Measurements from ENCODE around the gene DNAJC6.

The DNAJC6 gene

GRCh38 chr1:65308781-65309303 lies 501 bp upstream of the DNAJC6 start:
- H3F3A ChIP-seq (ENCODE audit: low read depth) = no peaks in the 10 kb centered on the region
- H3K9me2 ChIP-seq (replicated peaks; ENCODE audit: low read depth, low read length) = no peaks in the 10 kb centered on the region
- no peak overlapping the region for H3K4me3 ChIP-seq (ENCODE audit: low read length, poor library complexity, severe bottlenecking)
- H4K20me1 ChIP-seq (ENCODE audit: insufficient read depth, low read length, poor library complexity, severe bottlenecking) = no peaks in the 10 kb centered on the region
- no peaks in the 10 kb centered on the region for H3K79me2 ChIP-seq (ENCODE audit: insufficient read depth, low read length)
- H3K4me2 ChIP-seq (ENCODE audit: low read depth, low read length, poor library complexity, severe bottlenecking) = no peak overlapping the region
- TF ChIP-seq EZH2phosphoT487 (IDR thresholded peaks at IDR 0.05; ENCODE audit: borderline replicate concordance) (no peak), CTCF (conservative IDR thresholded peaks at IDR 0.05; ENCODE audit: low read length) (no peak)
- H3K9ac ChIP-seq (ENCODE audit: low read depth, low read length, poor library complexity, severe bottlenecking) = no peak overlapping the region
- no peaks in the 10 kb centered on the region for H3K4me1 ChIP-seq (ENCODE audit: insufficient read depth, low read length, poor library complexity, severe bottlenecking)
- H3K36me3 ChIP-seq (ENCODE audit: insufficient read depth, low read length) = no peaks in the 10 kb centered on the region
- no peaks in the 10 kb centered on the region for H3K27me3 ChIP-seq (ENCODE audit: insufficient read depth, low read length, poor library complexity, severe bottlenecking)
- no peaks in the 10 kb centered on the region for H3K9me3 ChIP-seq (ENCODE audit: insufficient read depth, low read depth, low read length)
- H2AFZ ChIP-seq (ENCODE audit: low read length) = no peak overlapping the region

- Histone ChIP-seq H4K20me1 (ENCODE audit: insufficient read depth, low read length, poor library complexity, severe bottlenecking) (no peaks in the 10 kb centered on the region), H3K4me2 (ENCODE audit: low read depth, low read length, poor library complexity, severe bottlenecking) (no peak overlapping the region), H3K4me1 (ENCODE audit: insufficient read depth, low read length, poor library complexity, severe bottlenecking) (no peaks in the 10 kb centered on the region), H3K4me3 (ENCODE audit: low read length, poor library complexity, severe bottlenecking) (no peak overlapping the region), H3K79me2 (ENCODE audit: insufficient read depth, low read length) (no peaks in the 10 kb centered on the region), H2AFZ (ENCODE audit: low read length) (no peak overlapping the region), H3K9me3 (ENCODE audit: insufficient read depth, low read depth, low read length) (no peaks in the 10 kb centered on the region), H3F3A (ENCODE audit: low read depth) (no peaks in the 10 kb centered on the region), H3K27me3 (ENCODE audit: insufficient read depth, low read length, poor library complexity, severe bottlenecking) (no peaks in the 10 kb centered on the region), H3K36me3 (ENCODE audit: insufficient read depth, low read length) (no peaks in the 10 kb centered on the region), H3K9me2 (replicated peaks; ENCODE audit: low read depth, low read length) (no peaks in the 10 kb centered on the region), H3K9ac (ENCODE audit: low read depth, low read length, poor library complexity, severe bottlenecking) (no peak overlapping the region)
- TF ChIP-seq CTCF (conservative IDR thresholded peaks at IDR 0.05; ENCODE audit: low read length) = no peak
- no peak for TF ChIP-seq EZH2phosphoT487 (IDR thresholded peaks at IDR 0.05; ENCODE audit: borderline replicate concordance)
Observed at GRCh38 chr1:65310078-65310587, 790 bp downstream of the DNAJC6 start.

- H3K79me2 ChIP-seq (ENCODE audit: insufficient read depth, low read length) = no peaks in the 10 kb centered on the region
- no peak overlapping the region for H3K4me2 ChIP-seq (ENCODE audit: low read depth, low read length, poor library complexity, severe bottlenecking)
- no peaks in the 10 kb centered on the region for H3K27me3 ChIP-seq (ENCODE audit: insufficient read depth, low read length, poor library complexity, severe bottlenecking)
- H3K9me3 ChIP-seq (ENCODE audit: insufficient read depth, low read depth, low read length) = no peaks in the 10 kb centered on the region
- H3K36me3 ChIP-seq (ENCODE audit: insufficient read depth, low read length) = no peaks in the 10 kb centered on the region
- no peak overlapping the region for H2AFZ ChIP-seq (ENCODE audit: low read length)
- H3K9me2 ChIP-seq (replicated peaks; ENCODE audit: low read depth, low read length) = no peaks in the 10 kb centered on the region
- H3K4me1 ChIP-seq (ENCODE audit: insufficient read depth, low read length, poor library complexity, severe bottlenecking) = no peaks in the 10 kb centered on the region
- no peaks in the 10 kb centered on the region for H4K20me1 ChIP-seq (ENCODE audit: insufficient read depth, low read length, poor library complexity, severe bottlenecking)
- H3K4me3 ChIP-seq (ENCODE audit: low read length, poor library complexity, severe bottlenecking) = no peak overlapping the region
- H3F3A ChIP-seq (ENCODE audit: low read depth) = no peaks in the 10 kb centered on the region
- peak; percentile 34 for TF ChIP-seq CTCF (conservative IDR thresholded peaks at IDR 0.05; ENCODE audit: low read length)
- TF ChIP-seq EZH2phosphoT487 (IDR thresholded peaks at IDR 0.05; ENCODE audit: borderline replicate concordance) = no peak
- H3K9ac ChIP-seq (ENCODE audit: low read depth, low read length, poor library complexity, severe bottlenecking) = no peak overlapping the region
Observed at GRCh38 chr1:65311760-65312159, 2.4 kb downstream of the DNAJC6 start.
